GM18511 (cell line): ENCODE data around the gene CLCN2.
A peak's percentile ranks its signal among the peaks of the same experiment; 100 is the strongest.

ENCODE experiments used
- ATAC-seq: cut with Tn5 transposase; IDR thresholded peaks from one replicate; pipeline ENCODE4 v1.9.1; 2021; ENCODE audit warnings: mild to moderate bottlenecking, moderate library complexity; ENCODE audit not compliant: unreplicated experiment

The CLCN2 gene

DNA sequence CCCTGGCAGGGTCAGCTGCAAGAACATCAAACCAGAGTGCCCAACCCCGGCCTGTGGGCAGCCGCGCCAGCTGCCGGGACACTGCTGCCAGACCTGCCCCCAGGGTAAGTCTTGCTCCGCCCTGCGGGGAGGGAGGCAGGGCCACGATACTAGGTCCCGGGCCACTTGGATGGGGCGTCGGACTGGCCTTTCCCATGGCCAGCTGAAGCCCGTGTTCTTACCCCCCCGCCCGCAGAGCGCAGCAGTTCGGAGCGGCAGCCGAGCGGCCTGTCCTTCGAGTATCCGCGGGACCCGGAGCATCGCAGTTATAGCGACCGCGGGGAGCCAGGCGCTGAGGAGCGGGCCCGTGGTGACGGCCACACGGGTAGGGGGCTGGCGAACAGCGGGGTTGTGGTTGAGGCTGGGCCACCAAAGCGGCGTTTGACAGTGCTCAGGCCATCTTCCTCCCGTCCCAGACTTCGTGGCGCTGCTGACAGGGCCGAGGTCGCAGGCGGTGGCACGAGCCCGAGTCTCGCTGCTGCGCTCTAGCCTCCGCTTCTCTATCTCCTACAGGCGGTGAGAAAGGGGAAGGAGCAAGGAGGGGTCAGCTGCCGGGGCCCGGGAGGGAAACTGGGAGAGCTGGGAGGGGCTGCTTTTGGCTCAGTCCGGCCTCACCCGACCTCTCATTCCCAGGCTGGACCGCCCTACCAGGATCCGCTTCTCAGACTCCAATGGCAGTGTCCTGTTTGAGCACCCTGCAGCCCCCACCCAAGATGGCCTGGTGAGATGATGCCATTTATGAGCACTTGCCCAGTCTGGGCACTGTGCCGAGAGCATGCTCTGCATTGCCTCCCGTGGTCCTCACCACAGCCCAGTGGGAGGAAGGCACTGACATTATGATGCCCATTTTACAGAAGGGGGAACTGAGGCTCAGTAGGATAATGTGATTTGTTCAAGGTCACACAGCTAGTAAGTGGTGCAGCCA lies 20.1 kb upstream of the CLCN2 start:
- no peak for ATAC-seq

- no peak for ATAC-seq
These were observed 19.3 kb upstream of the CLCN2 start for GRCh38 chr3:184380627-184381260.

DNA sequence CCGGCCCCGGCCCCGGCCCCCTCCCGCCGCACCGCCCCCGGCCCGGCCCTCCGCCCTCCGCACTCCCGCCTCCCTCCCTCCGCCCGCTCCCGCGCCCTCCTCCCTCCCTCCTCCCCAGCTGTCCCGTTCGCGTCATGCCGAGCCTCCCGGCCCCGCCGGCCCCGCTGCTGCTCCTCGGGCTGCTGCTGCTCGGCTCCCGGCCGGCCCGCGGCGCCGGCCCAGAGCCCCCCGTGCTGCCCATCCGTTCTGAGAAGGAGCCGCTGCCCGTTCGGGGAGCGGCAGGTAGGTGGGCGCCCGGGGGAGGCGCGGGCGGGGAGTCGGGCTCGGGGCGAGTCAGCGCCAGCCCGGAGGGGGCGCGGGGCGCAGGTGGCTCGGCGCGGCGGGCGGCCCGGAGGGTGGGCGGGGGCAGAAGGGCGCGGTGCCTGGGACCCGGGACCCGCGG lies 18.8 kb upstream of the CLCN2 start:
- no peak for ATAC-seq

GRCh38 chr3:184379358-184380184 lies 18.2 kb upstream of the CLCN2 start, which contains the start of gene CHRD:
TSS of gene CHRD (plus strand) at chr3:184380054. CDS start at chr3:184380319, 265 bp downstream.
- no peak for ATAC-seq

GRCh38 chr3:184378651-184379357 lies 17.4 kb upstream of the CLCN2 start:
- ATAC-seq, result no peak

DNA sequence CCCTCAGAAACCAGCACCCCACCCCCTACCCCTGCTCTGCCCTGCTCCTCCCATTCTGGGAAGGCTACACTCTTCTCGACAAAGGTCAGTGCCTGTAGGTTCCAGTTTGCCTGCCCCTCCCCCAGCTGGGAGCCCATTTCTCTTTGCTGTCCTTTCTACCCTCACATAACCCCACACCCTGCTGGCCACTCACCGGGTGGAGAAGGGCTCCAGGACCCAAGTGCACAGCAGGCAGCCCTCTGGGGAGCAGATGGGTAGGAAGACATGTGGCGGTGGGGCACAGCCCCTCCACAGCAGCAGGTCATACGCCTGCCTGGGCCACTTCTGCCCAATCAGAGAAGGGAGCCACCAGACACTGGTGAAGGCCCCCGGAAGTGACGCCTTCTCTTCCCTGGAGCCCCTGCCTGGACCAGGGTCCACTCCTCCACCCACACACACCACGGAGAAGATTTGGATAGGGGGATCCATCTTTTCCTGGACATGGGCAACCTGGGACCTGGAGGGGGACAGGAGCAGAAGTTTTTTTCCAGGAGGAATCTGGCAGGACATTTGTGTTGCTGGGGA lies 16.6 kb upstream of the CLCN2 start, which contains the start of gene THPO:
THPO (minus strand) TSS at position 326 of the 564 bp plus-strand sequence. CDS start 1,948 bp downstream, outside the sequence.
- ATAC-seq, result no peak

GRCh38 chr3:184377374-184377773 lies 16.0 kb upstream of the CLCN2 start:
- no peak for ATAC-seq

- ATAC-seq, result no peak
These were observed 14.5 kb upstream of the CLCN2 start for GRCh38 chr3:184375747-184376461.

- no peak for ATAC-seq
These were observed 12.0 kb upstream of the CLCN2 start for GRCh38 chr3:184373422-184373821.

DNA sequence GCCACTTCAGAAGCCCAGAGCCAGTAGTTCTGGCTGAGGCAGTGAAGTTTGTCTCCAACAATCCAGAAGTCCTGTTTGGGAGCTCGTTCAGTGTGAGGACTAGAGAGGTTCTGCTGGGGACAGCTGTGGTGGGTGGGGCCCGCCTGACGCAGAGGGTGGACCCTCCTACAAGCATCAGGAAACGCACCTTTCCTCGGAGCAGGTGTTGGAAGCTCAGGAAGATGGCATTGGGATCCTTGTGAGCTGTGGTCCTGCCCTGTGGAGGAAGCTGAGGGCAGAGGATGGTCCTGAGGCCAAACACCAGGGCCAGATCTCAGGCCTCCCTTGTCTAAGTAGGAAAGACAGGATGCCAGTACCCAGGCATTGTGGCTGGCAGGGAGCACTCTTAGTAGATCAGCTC lies 11.5 kb upstream of the CLCN2 start:
- ATAC-seq, result no peak

GRCh38 chr3:184372296-184372821 lies 11.0 kb upstream of the CLCN2 start:
- no peak for ATAC-seq

DNA sequence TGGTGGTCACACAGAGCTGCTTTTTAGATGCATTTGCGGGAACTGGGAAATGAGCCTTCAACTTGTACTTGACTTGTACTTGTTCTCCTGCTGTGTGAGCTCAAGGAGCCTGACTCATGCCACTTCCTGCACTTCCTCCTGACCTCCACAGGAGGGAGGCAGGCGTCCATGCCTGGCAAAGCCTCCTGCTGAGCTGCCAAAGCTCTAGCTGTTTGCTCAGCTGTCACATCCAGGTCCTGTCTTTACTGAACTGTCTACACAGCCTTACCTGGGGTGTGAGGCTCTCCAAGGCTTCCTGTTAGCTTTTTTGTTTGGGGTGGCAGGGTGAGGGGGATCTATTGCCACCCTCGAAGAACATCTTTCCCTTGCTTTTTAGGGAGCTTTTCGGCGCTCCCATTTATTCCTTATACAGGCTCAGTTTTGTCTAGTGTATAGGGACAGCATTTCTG lies 10.2 kb upstream of the CLCN2 start:
- peak; percentile 82 for ATAC-seq

DNA sequence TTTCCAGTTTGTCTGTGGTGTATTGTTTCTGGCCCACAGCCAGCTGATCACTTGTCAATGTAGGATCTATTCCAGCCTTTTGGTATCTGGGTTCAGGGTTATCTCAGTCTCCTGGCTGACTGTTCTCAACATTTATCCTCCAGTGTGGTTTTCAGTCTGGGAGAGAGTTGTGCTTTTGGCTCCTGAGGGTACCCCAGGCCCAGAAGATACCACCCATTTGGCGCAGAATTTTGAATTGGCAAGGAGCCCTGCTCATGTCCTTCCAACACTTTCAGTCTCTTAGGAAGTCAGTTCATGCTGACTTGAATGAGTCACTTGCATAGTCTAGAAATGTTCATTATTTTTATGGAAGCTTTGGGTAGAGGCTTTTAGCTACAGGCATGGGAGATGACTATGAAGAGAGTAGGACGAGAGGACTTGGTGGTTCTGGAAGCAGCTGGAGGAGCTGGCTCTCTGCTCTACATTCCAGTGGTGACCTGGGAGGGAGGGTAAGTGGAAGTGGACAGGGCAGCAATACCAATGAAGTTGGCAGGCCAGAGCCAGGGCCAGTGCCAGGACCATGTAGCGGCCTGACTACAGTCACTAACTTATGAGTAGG lies 7.3 kb upstream of the CLCN2 start:
- ATAC-seq, result no peak

GRCh38 chr3:184368116-184368515 lies 6.7 kb upstream of the CLCN2 start:
- no peak for ATAC-seq

DNA sequence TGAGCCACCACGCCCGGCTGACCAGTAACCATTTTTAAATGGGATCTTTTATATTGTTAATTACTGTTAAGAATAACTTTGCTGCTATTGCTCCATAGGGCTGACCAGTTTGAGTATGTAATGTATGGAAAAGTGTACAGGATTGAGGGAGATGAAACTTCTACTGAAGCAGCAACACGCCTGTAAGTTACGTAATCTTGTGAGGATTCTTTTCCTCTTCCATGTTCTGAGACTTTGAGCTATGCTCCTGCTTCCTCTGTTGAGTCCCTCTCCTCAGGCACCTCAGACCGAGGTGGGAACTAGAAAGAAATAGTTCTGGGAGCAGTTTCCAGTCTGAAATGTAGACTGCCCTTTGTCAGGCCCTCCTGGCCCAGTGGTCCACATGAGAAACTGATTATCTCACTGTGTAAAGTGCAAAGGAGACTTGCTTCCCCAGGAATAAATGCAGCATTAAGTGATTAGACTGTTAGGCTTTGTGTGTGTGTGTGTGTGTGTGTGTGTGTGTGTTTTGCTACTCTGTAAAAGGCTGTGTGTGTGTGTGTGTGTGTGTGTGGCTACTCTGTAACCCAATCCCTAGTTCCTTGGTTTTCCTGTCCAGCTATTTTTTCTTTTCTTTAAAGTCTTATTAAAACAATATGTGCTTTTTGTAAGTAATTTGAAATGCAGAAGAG lies 5.3 kb upstream of the CLCN2 start:
- no peak for ATAC-seq

DNA sequence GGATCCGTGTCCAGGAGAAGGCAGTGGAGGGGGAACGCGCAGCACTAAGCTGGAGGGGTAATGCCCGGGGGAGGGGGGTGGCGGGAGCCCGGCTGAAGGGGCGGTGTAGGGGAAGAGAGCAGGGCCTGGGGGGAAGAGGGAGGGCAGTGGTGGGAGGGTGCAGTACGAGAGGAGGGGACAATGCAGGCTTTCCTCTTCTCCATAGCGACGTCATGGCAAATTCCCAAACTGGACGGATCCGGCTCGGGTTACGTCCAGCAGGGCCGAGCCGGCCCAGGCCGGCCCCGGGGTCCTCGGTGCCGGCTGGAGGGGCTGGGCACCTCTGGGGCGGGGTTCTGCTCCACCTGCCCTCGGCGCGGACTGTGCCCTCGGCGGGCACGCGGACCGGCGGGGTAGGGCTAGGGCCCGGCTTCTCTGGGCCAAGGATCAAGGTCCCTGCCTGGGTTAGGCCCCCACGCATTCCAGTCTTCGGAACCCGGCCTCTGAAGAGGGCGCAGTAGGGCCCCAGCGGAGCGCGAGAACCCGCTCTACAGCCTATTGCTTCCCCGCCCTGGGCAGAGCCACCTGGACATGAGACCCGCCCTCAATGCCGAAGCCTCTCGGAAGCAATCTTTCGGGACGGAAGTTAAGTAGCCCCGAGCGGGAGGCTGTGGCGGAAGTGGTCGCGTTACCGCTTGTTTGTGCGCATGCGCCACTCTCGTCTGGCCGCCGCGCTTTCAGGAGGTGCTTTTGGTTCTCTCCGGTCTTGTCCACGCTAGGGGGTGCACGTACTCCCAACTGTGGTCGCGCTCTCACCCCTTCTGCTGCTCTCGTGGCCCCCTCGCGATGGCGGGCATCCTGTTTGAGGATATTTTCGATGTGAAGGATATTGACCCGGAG lies 1.5 kb upstream of the CLCN2 start:
- peak; percentile 84 for ATAC-seq
